HL-60/S4 treated with retinoic acid at 250 ng/mL for 4 days and 3 days (cell line): ENCODE data around the gene CLUH.
"Not testable (repeated sequence)": the region's sequence is repeated elsewhere in the genome, so short reads cannot be mapped to it uniquely, and the experiment has no call there.

Experiments used
- in situ Hi-C: fragments of 300-500 bp; cut with MboI; formaldehyde crosslinking; loops from 2 replicates; pipeline ENCODE4 v1.7.0; 2022; ENCODE audit warnings: low sequenced_read_pairs

The CLUH gene

GRCh38 chr17:2690165-2691068 lies 21.1 kb downstream of the CLUH start:
- in situ Hi-C loops, result no loop called here

- in situ Hi-C loops, result no loop called here
Observed at GRCh38 chr17:2689411-2690164, 22.0 kb downstream of the CLUH start.

GRCh38 chr17:2688351-2689342 lies 22.9 kb downstream of the CLUH start:
- in situ Hi-C loops, result no loop called here

GRCh38 chr17:2687074-2687418 lies 24.5 kb downstream of the CLUH start:
- in situ Hi-C loops, result no loop called here

- in situ Hi-C loops, result no loop called here
Observed at GRCh38 chr17:2685696-2686095, 25.9 kb downstream of the CLUH start.

GRCh38 chr17:2684549-2684948 lies 27.0 kb downstream of the CLUH start:
- in situ Hi-C loops, result no loop called here

GRCh38 chr17:2683912-2684311 lies 27.7 kb downstream of the CLUH start:
- in situ Hi-C loops, result no loop called here

GRCh38 chr17:2682176-2682938 lies 29.2 kb downstream of the CLUH start:
- in situ Hi-C loops, result no loop called here

- in situ Hi-C loops, result no loop called here
Observed at GRCh38 chr17:2681650-2682049, 29.9 kb downstream of the CLUH start.

GRCh38 chr17:2680961-2681360 lies 30.6 kb downstream of the CLUH start:
- in situ Hi-C loops, result no loop called here

GRCh38 chr17:2679247-2679646 lies 32.3 kb downstream of the CLUH start:
- in situ Hi-C loops, result not testable (repeated sequence)

- in situ Hi-C loops, result no loop called here
Observed at GRCh38 chr17:2672026-2672425, 39.5 kb downstream of the CLUH start.

GRCh38 chr17:2660410-2660809 lies 51.2 kb downstream of the CLUH start:
- in situ Hi-C loops, result not testable (repeated sequence)

- in situ Hi-C loops, result not testable (repeated sequence)
Observed at GRCh38 chr17:2659337-2659736, 52.2 kb downstream of the CLUH start.

- in situ Hi-C loops, result no loop called here
Observed at GRCh38 chr17:2656283-2656682, 55.3 kb downstream of the CLUH start.

GRCh38 chr17:2655546-2655945 lies 56.0 kb downstream of the CLUH start:
- in situ Hi-C loops, result no loop called here

GRCh38 chr17:2652911-2653310 lies 58.7 kb downstream of the CLUH start:
- in situ Hi-C loops, result not testable (repeated sequence)

GRCh38 chr17:2649191-2649590 lies 62.4 kb downstream of the CLUH start:
- in situ Hi-C loops, result no loop called here

GRCh38 chr17:2647957-2648356 lies 63.6 kb downstream of the CLUH start:
- in situ Hi-C loops, result no loop called here

- in situ Hi-C loops, result no loop called here
Observed at GRCh38 chr17:2644971-2645370, 66.6 kb downstream of the CLUH start.
